SK-N-SH (cell line): Measurements from ENCODE around the gene DNAJC21. TPM values are rescaled to one million over a fixed set of nuclear protein-coding genes. Genes with fewer than 3 reads are reported as not detected.

Experiments
- CTCF ChIA-PET: fragments of 300-600, 350-600 bp; formaldehyde crosslinking; extraction: SDS; loops from one replicate; lab custom pipeline; 2021; lab: Yijun Ruan, JAX
- POLR2A ChIA-PET: fragments of 350-600 bp; sonication (Branson Sonifier 250); formaldehyde crosslinking; extraction: SDS; loops from one replicate; lab custom pipeline; 2020; ENCODE audit warnings: antibody characterized with exemption, inconsistent platforms; lab: Yijun Ruan, JAX
- DNase-seq: peaks from one replicate; pipeline ENCODE4 v3.0.0; 2012
- H2AFZ ChIP-seq: fragments of 200-600 bp; sonication (generic); 2 replicates; pipeline ENCODE4 v1.8.1; 2016; ENCODE audit warnings: antibody characterized with exemption, mild to moderate bottlenecking, low read depth
- H3F3A ChIP-seq: fragments of 200-600 bp; sonication (generic); replicated peaks from 2 replicates; pipeline ENCODE3; 2016; ENCODE audit warnings: antibody characterized with exemption, mild to moderate bottlenecking; ENCODE audit not compliant: insufficient read depth
- H3K27ac ChIP-seq, 2 experiments: fragments of 200-500 bp in 1 of 2; fragments of 200-600 bp in 1 of 2; sonication (Bioruptor generic) in 1 of 2; sonication (generic), shearing (Covaris generic) in 1 of 2; 2 replicates each; pipeline versions ENCODE4 v1.5.1 to v1.6.1; 2014 to 2016; ENCODE audit warnings: low read depth in 2 of 2, inconsistent platforms in 1 of 2, low read length in 1 of 2, mild to moderate bottlenecking in 1 of 2, mixed read lengths in 1 of 2
- H3K27me3 ChIP-seq: fragments of 200-600 bp; sonication (generic), shearing (Covaris generic); 2 replicates; pipeline ENCODE4 v1.6.1; 2016; ENCODE audit warnings: mixed run types; ENCODE audit not compliant: insufficient read depth
- H3K36me3 ChIP-seq, 2 experiments: fragments of 200-500 bp in 1 of 2; fragments of 200-600 bp in 1 of 2; sonication (Bioruptor generic) in 1 of 2; sonication (generic) in 1 of 2; replicated peaks in 1 of 2; 2 replicates each; pipeline versions ENCODE3 to v1.5.1; 2014 to 2016; ENCODE audit warnings: low read length in 1 of 2, mild to moderate bottlenecking in 1 of 2; ENCODE audit not compliant: insufficient read depth in 2 of 2, control insufficient read depth in 1 of 2
- H3K4me1 ChIP-seq, 2 experiments: fragments of 200-500 bp in 1 of 2; fragments of 200-600 bp in 1 of 2; sonication (Bioruptor generic) in 1 of 2; sonication (generic), shearing (Covaris generic) in 1 of 2; 2 replicates each; pipeline versions ENCODE4 v1.5.1 to v1.6.1; 2014 to 2016; ENCODE audit warnings: low read depth in 1 of 2, low read length in 1 of 2, mixed run types in 1 of 2; ENCODE audit not compliant: insufficient read depth in 2 of 2, control insufficient read depth in 1 of 2
- H3K4me2 ChIP-seq: fragments of 200-600 bp; sonication (generic), shearing (Covaris generic); 2 replicates; pipeline ENCODE4 v1.6.1; 2017; ENCODE audit warnings: mixed run types
- H3K4me3 ChIP-seq, 2 experiments: fragments of 200-500 bp in 1 of 2; fragments of 200-600 bp in 1 of 2; sonication (Bioruptor generic) in 1 of 2; sonication (generic), shearing (Covaris generic) in 1 of 2; 2 replicates each; pipeline versions ENCODE4 v1.5.1 to v1.8.1; 2014 to 2016; ENCODE audit warnings: low read depth in 2 of 2, inconsistent platforms in 1 of 2, low read length in 1 of 2, mild to moderate bottlenecking in 1 of 2, mixed read lengths in 1 of 2, moderate library complexity in 1 of 2
- H3K79me2 ChIP-seq: fragments of 200-600 bp; sonication (generic); 2 replicates; pipeline ENCODE4 v1.8.1; 2017; ENCODE audit warnings: mild to moderate bottlenecking; ENCODE audit not compliant: insufficient read depth
- H3K9ac ChIP-seq: fragments of 200-600 bp; sonication (generic); 2 replicates; pipeline ENCODE4 v1.6.1; 2017; ENCODE audit warnings: mixed run types
- H3K9me2 ChIP-seq: fragments of 200-600 bp; sonication (generic); 2 replicates; pipeline ENCODE4 v1.6.1; 2017; ENCODE audit warnings: mixed run types
- H3K9me3 ChIP-seq: fragments of 200-600 bp; sonication (generic); 2 replicates; pipeline ENCODE4 v1.6.1; 2017; ENCODE audit warnings: mixed run types, mild to moderate bottlenecking, moderate library complexity
- H4K20me1 ChIP-seq: fragments of 200-600 bp; sonication (generic); 2 replicates; pipeline ENCODE4 v1.6.1; 2017; ENCODE audit warnings: mild to moderate bottlenecking, mixed run types; ENCODE audit not compliant: insufficient read depth
- CHD2 ChIP-seq: fragments of 150-350 bp; IDR thresholded peaks from 2 replicates; pipeline ENCODE4 v1.6.1; 2018; ENCODE audit warnings: low read length; ENCODE audit not compliant: partially characterized antibody
- CTCF ChIP-seq: fragments of 200-600 bp; sonication (generic); IDR thresholded peaks from 2 replicates; pipeline ENCODE4 v1.6.1; 2017; ENCODE audit warnings: antibody characterized with exemption, mild to moderate bottlenecking, moderate library complexity
- FOSL2 ChIP-seq: IDR thresholded peaks from 2 replicates; pipeline ENCODE4 v1.4.0; 2012; ENCODE audit warnings: low read depth, mild to moderate bottlenecking, moderate library complexity, borderline replicate concordance
- FOXM1 ChIP-seq: IDR thresholded peaks from 2 replicates; pipeline ENCODE4 v1.4.0; 2012; ENCODE audit warnings: low read depth, mild to moderate bottlenecking
- JUND ChIP-seq: IDR thresholded peaks from 2 replicates; pipeline ENCODE4 v1.4.0; 2012
- MAX ChIP-seq: IDR thresholded peaks from 2 replicates; pipeline ENCODE4 v1.4.0; 2012; ENCODE audit warnings: low read depth
- MEF2A ChIP-seq: IDR thresholded peaks from 2 replicates; pipeline ENCODE4 v1.4.0; 2012; ENCODE audit warnings: low read depth, borderline replicate concordance
- NFIC ChIP-seq: IDR thresholded peaks from 2 replicates; pipeline ENCODE4 v1.4.0; 2012; ENCODE audit warnings: borderline replicate concordance
- PBX3 ChIP-seq: IDR thresholded peaks from 2 replicates; pipeline ENCODE4; 2012
- RFX5 ChIP-seq: IDR thresholded peaks from 2 replicates; pipeline ENCODE4 v1.6.1; 2012; ENCODE audit warnings: mild to moderate bottlenecking, improper control_type of control experiment, low read length
- SMC3 ChIP-seq: IDR thresholded peaks from 2 replicates; pipeline ENCODE4 v1.6.1; 2012; ENCODE audit warnings: low read depth, low read length, improper control_type of control experiment
- TAF1 ChIP-seq: IDR thresholded peaks from 2 replicates; pipeline ENCODE4 v1.6.1; 2012; ENCODE audit warnings: low read depth, mild to moderate bottlenecking, low read length, moderate library complexity, borderline replicate concordance
- TCF12 ChIP-seq: IDR thresholded peaks from 2 replicates; pipeline ENCODE4 v1.4.0; 2012
- USF2 ChIP-seq: fragments of 150-350 bp; IDR thresholded peaks from 2 replicates; pipeline ENCODE4 v1.6.1; 2017; ENCODE audit warnings: antibody characterized with exemption, low read length, low read depth, borderline replicate concordance
- ZBTB33 ChIP-seq: IDR thresholded peaks from 2 replicates; pipeline ENCODE4 v1.4.0; 2012; ENCODE audit warnings: low read depth, borderline replicate concordance
- WGBS: methylation state at CpG from one replicate; pipeline ENCODE4 v1.1.6; 2017; ENCODE audit warnings: low lambda C conversion rate; 5-methylcytosine and 5-hydroxymethylcytosine counted together
- polyA plus RNA-seq, 3 experiments: library from polyadenylated mRNA; depleted of rRNA; stranded (reverse); fragments of >200 nt; gene quantifications; 2 replicates each; pipeline ENCODE4 v1.2.3, GENCODE V29; 2012

DNAJC21 gene
- polyA plus RNA-seq, 1 of the 3 experiments (the other 2 are of a cell fraction), result 8.8 TPM

- H4K20me1 ChIP-seq, result no peaks in the 10 kb centered on the region
- H3F3A ChIP-seq, result no peaks in the 10 kb centered on the region
- WGBS, result 61% methylated on average over 2 of the region's 2 CpGs
- H3K9me3 ChIP-seq, result 0 out of 2 replicates have a peak, but pooled peaks cover 6% of the 10 kb centered on the region
- H3K27ac ChIP-seq, result no peak overlapping the region
- no peak for DNase-seq
- H3K36me3 ChIP-seq, result no peaks in the 10 kb centered on the region
- H3K4me2 ChIP-seq, result no peak overlapping the region
- TF ChIP-seq NFIC (no peak), TAF1 (no peak), USF2 (no peak), TCF12 (no peak), JUND (no peak), SMC3 (no peak)
- no peaks in the 10 kb centered on the region for H3K9me2 ChIP-seq
- CTCF ChIA-PET, result interaction anchor here (0.9 to 1.2 kb wide), 2 partner anchors 10 to 35 kb away, joined by 3 to 5 read pairs; no protein-coding TSS in a partner anchor
- H3K4me1 ChIP-seq, result no peaks in the 10 kb centered on the region
- H3K79me2 ChIP-seq, result no peaks in the 10 kb centered on the region
- no peak overlapping the region for H3K9ac ChIP-seq
- no peak overlapping the region for H3K4me3 ChIP-seq
- H2AFZ ChIP-seq, result no peak overlapping the region
- H3K27me3 ChIP-seq, result no peaks in the 10 kb centered on the region
- POLR2A ChIA-PET, result no interaction called here
These were observed 38.9 kb downstream of the DNAJC21 start for GRCh38 chr5:34968258-34968657.

- CTCF ChIA-PET, result no interaction called here
These were observed 41.2 kb downstream of the DNAJC21 start for GRCh38 chr5:34970552-34970951.

More at GRCh38 chr5:34970552-34970951, 41.2 kb downstream of the DNAJC21 start:
- Histone ChIP-seq H3K9me2 (no peaks in the 10 kb centered on the region), H3K9me3 (0 out of 2 replicates have a peak, but pooled peaks cover 6% of the 10 kb centered on the region), H3K36me3 (no peaks in the 10 kb centered on the region), H3K27me3 (peaks cover 7% of the 10 kb centered on the region), H3K4me2 (no peak overlapping the region), H2AFZ (no peak overlapping the region), H3K27ac (no peak overlapping the region), H3K4me1 (no peaks in the 10 kb centered on the region), H3K4me3 (no peak overlapping the region), H3K79me2 (no peaks in the 10 kb centered on the region), H3F3A (no peaks in the 10 kb centered on the region), H3K9ac (no peak overlapping the region), H4K20me1 (no peaks in the 10 kb centered on the region)
- TF ChIP-seq MAX (no peak), ZBTB33 (no peak), SMC3 (no peak), CHD2 (no peak), PBX3 (no peak), CTCF (no peak), RFX5 (no peak), FOSL2 (no peak), MEF2A (no peak), FOXM1 (no peak)
- WGBS, result 50% methylated on average over 1 of the region's 1 CpG
- POLR2A ChIA-PET, result no interaction called here
- no peak for DNase-seq
